A172 (cell line): Measurements from ENCODE around the gene HORMAD2. TPM values are rescaled to one million over a fixed set of nuclear protein-coding genes. Genes with fewer than 3 reads are reported as not detected.
"Not testable (repeated sequence)": the region's sequence is repeated elsewhere in the genome, so short reads cannot be mapped to it uniquely, and the experiment has no call there.

ENCODE experiments used
- DNase-seq: peaks from one replicate; pipeline ENCODE4 v3.0.0-alpha.2; 2015; ENCODE audit warnings: low spot score
- total RNA-seq: library from RNA; depleted of rRNA; stranded (reverse); fragments of >200 nt; shearing (Covaris generic); gene quantifications from 2 replicates; pipeline ENCODE4 v1.2.3, GENCODE V29; 2014

The HORMAD2 gene
- total RNA-seq, 1 experiment from 2014 or later, result not detected

DNA sequence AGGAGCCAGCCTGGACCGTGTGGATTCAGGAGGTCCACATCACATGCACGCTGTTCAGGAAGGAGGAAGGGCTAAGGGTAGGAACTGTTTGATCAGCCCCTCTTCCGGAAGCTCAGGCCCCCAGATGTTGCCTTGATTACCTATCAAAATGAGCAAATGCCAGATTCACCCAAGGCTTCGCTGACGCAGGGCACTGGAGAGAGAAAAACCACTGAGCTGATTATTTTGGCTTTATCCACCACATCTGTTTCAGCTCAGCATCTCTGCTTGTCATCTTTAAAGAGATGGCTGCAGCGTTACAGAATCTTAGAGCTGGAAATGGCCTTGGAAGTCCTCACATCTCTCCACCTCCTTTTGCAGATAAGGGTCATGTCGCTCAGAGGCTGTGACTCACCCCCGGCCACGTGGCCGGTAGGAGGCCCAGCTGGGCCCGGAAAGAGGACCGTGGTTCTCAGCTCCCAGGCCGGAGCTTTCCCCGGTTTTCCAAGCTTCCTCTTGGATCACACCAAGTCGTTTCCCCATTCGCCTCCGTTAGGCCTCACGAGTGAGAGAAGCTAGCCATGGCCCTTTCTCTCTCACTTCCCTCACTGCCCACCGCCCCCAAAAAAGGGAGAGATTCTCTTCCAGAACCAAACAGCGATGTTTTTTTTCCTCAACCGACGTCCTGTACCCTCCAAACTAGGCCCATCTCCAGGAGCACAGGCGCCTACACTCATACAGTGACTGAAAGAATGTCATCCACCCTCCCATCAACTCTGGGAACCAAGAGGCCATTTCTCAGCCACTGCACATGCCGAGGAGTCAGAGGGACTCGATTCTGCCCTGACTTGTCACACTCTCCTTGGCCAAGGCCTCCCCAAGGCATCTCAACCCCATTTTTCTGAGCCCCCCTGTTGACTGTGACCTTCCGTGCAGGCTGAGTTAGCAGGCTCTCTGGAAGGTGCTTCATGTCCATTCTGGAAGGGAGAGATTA, 128.7 kb downstream of the HORMAD2 start:
- peak; percentile 82 for DNase-seq

DNA sequence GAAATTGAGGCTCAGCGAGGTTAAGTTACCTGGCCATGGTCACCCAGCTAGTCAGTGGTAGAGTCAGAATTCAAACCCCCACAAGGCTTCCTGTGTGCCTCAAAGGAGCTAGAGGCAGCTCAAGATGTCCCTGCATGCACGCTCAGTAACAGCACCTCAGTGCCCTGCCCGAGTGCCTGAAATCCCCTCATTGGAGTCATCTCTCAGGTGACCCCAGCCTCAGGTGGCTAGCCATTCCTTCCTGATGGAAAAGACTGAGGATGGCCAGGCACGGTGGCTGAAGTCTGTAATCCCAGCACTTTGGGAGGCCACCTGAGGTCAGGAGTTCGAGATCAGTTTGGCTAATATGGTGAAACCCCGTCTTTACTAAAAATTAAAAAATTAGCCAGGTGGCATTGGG, 129.4 kb downstream of the HORMAD2 start:
- no peak for DNase-seq

DNA sequence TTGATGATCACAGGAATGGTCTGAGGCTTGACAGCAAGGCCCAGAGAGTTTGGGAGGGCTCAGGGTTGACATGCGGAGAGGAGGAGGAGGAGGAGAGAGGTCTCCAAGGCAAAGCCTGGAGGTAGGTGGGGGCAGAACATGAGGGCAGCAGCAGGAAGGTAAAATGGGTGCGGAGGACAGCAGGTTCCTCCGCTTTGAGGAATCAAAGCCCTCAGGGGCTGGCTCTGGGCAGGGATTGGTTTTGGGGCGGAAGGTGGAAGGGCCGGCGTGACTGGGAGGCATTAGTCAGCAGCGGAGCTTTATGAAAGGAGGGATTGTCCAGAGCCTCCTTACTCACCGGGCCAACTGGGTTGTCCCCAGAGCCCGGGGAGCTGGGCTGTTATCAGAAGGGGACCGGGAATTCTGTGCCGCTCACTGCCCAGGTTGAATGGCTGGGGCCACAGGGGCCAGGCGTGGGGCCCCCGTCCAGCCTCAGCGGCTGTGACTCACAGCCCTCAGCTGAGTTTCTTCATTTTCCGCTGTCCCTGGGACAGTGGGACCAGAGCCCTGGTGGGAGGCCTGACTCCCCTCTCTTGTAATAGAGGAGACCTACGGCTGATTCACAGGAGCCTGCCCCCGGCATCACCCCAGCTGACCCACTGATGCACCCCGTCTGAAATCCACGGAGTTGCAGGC, 130.1 kb downstream of the HORMAD2 start:
- DNase-seq, result peak; percentile 94

DNA sequence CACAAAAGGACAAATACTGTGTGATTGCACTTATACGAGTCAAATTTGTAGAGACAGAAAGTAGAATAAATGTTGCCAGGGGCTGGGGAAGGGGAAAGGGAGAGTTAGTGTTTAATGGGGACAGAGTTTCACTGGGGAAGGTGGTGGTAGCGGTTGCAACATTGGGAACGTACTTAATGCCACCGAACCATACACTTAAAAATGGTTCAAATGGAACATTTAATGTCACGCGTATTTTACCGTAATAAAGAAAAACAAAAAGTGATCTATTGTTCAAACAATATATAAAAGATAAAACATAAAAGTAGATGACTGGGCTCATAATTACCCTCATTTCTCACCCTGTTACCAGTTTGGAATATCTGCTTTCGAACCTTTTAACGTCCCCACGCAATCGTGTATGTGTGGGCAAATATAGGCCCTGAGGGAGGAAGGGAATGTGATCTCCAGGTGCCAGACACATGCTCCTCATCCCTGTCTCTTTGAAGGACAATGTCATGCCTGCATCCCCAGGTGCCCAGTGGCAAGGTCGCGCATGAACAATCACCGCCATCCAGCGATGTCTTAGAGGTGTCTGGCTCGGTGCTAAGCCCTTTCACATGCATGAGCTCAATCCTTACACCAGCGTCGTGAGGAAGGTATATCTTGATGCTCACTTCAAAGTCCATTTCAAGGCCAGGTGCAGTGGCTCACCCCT, 131.0 kb downstream of the HORMAD2 start:
- no peak for DNase-seq

DNA sequence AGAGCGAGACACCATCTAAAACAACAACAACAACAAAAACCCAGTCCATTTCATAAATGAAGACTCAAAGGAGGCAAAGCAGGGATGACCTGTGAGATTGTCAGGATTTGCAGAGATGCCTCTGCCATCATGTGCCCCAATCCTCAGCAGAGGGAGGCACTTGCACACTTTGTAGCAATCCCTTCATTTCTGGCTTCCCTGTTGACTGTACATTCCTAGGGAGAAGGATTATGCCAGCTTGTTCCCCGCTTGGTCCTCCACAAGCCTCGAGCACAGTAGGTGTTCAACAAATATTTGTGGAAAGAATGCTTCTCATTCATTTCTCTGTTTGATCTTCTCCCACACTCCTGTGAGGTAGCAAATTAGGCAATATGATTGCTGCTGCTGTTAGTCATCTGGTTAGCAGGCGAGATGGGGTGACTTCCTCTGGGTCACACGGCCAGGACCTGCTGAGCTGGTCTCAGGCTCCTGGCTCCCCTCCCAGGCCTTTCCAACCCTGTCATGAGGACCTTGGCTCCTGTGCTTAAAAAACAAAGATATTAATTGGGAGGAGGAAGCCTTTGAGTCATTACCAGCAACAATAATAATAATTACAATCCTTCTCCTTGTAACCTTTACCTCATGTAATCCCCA, 132.2 kb downstream of the HORMAD2 start:
- peak; percentile 96 for DNase-seq

DNA sequence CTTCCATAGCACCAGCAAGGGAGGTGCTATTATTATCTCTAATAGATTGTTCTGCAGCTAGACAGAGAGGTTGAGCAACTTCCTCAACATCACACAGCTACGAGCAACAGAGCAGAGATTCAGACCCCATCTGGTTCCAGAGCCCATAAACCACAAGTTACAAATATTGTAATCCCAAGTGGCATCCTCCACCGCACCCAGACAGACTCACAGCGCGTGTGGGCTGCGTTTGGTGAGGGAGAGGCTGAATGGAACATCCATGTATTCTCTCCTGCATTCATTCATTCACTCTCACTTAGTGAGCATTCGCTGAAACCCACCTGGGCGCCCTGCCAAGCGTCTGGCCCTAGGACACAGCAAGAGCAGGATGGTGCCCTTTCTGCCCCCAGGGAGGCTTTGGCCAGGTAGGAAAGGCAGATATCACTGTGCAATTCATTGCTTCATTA, 132.8 kb downstream of the HORMAD2 start:
- no peak for DNase-seq

DNA sequence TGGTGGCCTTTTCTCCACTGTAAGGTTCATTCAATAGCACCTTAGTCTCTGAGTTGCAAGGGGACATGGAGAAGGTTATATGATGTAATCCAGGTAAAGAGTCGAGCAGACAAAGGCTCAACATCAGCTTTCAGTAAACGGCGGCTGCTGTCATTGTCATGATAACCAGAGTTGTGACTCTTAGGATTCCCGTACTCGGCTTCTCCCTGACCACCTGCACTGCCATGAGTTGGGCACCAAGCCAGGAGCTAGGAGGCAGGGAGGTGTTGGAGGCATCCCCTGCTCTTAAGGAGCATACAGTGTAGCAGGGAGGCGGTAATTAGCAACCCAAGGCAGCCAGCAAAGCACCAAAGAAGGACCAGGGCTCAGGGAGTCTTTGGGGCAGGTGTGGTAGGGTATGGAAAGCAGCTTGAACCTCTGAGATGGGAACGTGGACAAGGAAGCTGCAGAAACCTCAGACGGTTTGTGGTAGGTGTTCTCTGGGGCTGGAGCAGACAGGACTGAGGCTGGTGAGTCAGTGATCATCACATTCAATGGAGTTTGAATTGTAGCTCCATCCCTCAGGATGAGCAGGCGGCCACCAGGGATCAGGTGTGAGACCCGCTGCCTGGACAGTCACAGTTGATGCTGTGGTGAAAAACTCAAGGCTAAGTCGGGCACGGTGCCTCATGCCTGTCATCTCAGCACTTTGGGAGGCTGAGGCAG, 134.6 kb downstream of the HORMAD2 start:
- no peak for DNase-seq

DNA sequence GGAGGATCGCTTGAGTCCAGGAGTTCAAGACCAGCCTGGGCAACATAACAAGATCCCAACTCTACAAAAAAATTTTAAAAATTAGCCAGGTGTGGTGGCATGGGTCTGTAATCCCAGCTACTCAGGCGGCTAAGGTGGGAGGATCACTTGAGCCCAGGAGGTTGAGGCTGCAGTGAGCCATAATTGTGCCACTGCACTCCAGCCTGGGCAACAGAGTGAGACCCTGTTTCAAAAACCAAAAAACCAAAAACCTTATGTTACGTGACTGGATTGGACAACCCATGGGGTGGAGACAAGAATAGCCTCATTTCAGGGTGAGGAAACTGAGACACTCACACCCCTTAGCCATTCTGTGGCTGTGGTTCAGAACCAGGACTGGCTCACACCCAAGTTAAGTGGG, 136.0 kb downstream of the HORMAD2 start:
- not testable (repeated sequence) for DNase-seq

DNA sequence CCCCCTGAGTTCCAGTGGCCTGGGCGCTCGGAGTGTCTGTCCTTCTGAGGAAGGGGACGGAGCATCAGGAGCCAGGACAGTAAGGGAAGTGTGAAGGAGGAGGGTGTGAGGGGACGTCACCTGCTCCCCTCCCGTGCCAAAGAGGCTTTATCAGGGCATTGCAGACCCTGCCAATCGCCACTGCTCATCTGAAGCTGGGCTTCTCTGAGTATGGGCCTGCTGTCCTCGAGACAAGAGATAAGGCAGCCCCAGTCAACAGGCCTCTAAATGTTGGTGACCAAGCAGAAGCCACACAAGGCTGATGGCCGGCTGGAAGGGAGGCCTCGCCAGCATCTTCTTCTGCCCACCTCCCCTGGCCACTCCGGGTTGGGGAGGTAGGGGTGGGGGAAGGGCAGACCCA, 136.4 kb downstream of the HORMAD2 start:
- no peak for DNase-seq

DNA sequence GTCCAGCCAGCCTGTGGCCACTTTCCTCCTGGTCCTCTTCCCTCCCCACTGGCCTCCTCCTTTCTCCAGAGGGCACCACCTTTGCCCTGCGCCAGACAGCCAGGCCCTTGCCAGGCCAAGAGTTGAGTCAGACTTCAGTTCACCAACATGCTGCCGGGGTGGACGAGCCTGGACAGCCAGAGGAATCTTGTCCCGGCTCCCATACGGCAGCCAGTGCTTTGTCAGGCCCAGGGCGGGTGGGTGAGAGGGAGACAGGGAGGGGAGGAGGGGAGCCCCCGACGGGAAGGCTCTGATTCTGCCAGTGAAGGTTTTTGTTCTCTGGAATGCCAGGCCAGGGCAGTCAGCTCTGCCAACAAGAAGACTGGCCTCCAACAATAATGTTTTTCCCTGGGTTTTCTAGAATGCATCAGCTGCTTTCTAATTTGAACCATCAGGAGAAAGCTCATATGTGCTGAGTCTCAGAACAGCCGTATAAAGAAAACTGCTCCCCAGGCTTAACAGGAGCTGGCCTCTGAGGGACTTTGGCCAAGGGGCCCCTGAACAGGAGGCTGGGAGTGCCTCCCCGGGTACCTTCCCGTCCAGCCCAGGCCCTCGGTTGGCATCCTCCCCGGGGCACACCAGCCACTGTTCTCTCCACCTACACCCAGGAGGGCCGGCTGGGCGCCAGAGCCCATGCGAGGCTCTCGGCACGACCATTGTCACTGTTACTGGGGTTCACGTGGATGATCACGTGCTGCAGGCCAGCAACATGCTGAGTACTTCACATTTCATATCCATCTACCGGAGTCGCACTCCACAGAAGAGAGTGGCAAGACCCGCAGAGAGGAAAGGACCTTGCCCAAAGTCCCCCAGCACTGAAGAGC, 137.7 kb downstream of the HORMAD2 start:
- DNase-seq, result no peak

DNA sequence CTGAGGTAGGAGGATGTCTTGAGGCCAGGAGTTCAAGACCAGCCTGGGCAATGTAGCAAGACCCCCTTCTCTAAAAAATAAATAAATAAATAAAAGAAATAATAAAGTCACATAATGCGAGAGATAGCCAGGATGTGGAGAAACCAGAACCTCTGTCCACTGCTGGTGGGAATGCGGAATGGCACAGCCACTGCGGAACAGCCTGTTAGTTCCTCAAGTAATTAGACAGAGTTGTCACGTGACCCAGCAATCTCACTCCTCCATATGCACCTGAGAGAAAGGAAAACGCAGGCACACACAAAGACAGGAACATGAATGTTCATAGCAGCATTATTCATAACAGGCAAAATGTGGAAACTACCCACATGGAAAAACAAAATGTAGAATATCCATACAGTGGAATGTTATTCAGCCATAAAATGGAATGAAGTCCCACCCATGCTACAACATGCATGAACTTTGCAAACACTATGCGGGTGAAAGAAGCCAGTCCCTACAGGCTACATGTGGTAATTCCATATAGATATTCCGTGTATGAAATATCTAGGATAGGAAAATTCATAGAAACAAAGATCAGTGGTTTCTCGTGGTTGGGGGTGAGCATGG, 138.9 kb downstream of the HORMAD2 start:
- DNase-seq, result no peak

DNA sequence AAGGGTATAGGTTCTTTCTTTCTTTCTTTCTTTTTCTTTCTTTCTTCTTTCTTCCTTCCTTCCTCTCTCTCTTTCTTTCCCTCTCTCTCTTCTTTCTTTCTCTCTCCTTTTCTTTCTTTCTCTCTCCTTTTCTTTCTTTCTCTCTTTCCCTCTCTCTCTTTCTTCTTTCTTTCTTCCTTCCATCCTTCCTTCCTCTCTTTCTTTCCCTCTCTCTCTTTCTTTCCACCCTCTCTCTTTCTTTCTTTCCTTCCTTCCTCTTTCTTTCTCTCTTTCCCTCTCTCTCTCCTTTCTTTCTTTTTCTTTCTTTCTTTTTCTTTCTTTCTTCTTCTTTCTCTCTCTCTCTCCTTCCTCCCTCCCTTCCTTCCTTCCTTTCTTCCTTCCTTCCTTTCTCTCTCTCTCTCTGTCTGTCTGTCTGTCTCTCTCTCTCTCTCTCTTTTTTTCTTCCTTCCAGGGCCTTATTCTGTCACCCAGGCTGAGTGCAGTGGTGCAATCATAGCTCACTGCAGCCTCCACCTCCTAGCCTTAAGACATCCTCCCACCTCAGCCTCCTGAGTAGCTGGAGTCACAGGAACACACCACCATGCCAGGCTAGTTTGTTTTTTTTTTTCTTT, 139.5 kb downstream of the HORMAD2 start:
- no peak for DNase-seq

DNA sequence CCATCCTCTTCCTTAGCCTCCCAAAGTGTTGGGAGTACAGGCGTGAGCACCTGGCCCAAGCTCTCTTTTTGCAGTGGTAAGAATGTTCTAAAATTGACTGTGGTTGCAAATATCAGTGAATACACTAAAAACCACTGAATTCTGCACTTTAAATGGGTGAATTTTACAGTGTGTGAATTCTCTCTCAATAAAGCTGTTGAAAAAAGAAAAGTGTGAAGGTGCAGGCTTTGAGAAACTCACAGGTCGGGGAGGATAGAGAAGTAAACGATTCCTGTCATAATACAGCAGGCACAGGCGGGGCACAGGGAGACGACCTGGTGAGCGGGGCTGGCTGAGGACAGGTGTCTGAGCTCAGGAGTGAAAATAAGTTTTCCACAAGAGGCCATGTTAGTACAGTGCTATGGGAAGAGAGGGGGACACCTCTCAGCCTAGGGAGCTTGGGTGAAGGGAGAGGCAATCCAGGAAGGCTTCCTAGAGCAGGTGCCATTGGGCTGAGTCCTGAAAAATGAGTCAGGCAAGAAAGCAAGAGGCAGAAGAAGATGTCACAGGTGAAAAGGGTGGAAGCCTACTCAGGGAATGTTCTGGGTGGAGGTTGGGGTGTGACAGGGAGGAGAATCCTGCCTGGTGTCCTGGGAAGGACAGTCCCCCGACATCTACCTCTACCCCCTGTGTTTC, 140.2 kb downstream of the HORMAD2 start:
- DNase-seq, result no peak

DNA sequence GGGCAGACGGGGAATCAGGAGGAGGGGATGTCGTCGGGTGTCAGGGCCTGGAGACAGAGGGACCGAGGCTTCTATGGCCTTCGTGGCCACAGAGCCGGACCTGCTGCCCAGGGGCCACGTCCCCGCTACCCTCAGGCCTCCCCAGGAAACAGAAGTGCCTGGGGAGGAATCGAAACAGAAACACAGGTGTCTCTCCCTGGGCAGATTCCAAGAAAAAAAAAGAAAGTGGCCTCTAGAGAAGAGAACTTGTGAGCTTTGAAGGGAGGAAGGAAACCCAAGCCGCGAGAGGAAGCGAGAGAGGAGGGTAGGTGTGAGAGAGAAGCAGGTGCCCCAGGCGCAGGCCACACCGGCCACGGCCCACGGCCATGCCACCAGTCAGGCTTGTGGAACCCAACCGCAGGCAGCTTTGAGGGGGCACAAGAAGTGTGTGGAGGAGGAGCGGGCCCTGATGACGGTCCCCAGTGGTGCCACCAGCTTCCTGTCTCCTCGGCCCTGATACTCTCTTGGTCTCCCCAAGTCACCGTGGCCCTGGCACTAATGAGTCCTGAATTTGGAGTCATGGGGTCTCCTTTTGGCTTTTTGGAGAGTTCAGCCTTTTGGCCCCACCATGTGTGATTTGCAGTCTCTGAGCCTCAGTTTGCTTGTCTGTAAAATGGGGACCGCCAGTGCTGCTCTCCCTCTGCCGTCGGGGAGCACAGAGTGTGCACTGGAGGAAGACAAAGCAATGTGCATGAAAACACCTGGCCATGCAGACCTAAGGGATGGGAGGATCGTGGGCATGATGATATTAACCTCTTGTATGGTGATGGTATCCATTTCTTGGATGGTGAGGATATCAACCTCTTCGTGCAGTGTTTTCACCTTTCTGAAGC, 141.1 kb downstream of the HORMAD2 start:
- DNase-seq, result no peak

DNA sequence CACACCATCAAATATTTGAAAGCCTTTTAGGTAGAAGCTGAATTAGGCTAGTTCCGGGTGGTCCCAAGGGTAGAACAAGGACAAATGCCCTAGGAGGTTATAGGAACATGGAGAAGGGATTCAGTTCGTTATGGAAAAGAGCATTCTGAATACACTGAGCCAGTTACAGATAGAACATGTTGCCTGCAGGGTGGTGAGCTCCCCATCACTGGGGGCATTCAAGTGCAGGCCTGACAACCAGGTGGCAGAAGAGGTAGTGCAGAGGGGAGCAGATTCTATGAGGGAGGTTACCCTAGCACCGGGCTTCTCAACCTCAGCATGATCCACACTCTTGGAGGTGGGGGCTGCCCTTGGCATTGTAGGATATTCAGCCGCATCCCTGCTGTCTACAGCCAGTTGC, 142.1 kb downstream of the HORMAD2 start:
- no peak for DNase-seq

DNA sequence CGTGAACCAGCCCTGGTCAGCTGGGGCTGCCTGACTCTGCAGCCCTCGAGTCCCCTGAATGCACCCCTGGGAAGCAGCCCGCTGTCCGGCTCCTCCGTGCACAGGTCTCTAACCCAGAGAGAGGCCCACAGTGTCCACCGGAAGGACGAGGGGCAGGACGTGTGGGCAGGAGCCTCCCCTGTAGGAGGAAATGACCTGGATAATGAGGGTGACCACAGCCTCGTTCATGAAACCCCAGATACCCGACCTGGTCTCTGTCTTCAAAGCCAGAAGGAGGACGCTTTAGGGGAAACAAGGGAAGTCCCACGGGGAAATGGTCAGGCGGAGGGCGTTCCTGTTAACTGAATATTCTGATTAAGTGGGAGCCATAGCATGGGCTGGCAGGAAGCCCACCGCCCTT, 143.0 kb downstream of the HORMAD2 start:
- DNase-seq, result no peak

DNA sequence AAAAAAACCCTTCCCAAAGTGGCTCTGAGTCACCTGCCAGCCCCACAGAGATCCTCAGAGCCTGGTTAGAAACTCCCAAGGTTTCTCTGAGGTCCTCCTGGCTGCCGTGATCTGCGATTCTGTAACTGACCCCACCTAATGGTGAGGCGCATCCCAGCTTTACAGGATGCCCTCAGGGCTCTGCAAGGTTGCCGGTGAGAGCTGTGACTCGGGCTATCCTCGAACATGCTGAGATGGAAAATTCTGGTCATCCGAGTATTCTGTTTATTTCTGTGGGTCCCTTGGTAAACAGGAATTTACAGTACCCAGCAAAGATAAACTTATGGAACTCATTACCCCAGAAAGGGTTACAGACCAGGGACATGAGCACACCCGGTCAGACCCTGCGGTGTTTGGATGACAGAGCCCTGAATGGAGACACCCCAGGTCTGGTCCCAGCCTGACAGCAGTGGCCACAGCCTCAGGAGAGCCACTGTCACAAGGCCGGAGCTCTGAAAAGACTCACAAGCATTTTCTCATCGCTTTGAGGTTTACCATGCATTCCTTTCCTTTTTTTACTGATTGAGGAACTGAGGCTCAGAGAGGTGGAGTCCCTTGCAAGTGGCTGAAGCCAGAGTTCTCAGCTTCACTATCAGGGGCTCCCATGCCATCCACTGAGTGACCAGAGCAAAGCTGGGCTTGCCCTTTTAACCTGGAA, 144.0 kb downstream of the HORMAD2 start:
- DNase-seq, result peak; percentile 73
